Small intestine (tissue), 7 donors: ENCODE measurements around the gene ITGA5. TPM values are rescaled to one million over a fixed set of nuclear protein-coding genes. Genes with fewer than 3 reads are reported as not detected.

Experiments used
- DNase-seq, 2 donors: peaks; one replicate each; pipeline versions ENCODE4 v3.0.0 to v3.0.0-alpha.2; 2013
- FAIRE-seq: peaks from 2 replicates; lab custom pipeline; 2012; peaks lifted over from hg19 to GRCh38; lab: Jason Lieb, UNC
- H3K27ac ChIP-seq, 3 donors: one replicate each; pipeline ENCODE4 v1.5.1; 2013; ENCODE audit warnings: low read length in 2 of 3, mild to moderate bottlenecking in 2 of 3, control low read depth in 1 of 3, inconsistent platforms in 1 of 3, low read depth in 1 of 3, moderate library complexity in 1 of 3
- H3K27me3 ChIP-seq, 3 donors: one replicate each; pipeline ENCODE4 v1.6.1; 2013; ENCODE audit warnings: low read length in 3 of 3, inconsistent platforms in 1 of 3; ENCODE audit not compliant: control insufficient read depth in 3 of 3, insufficient read depth in 3 of 3
- H3K36me3 ChIP-seq, 3 donors: one replicate each; pipeline ENCODE4 v1.6.1; 2013; ENCODE audit warnings: low read length in 3 of 3, inconsistent platforms in 1 of 3, low read depth in 1 of 3, mild to moderate bottlenecking in 1 of 3, moderate library complexity in 1 of 3; ENCODE audit not compliant: control insufficient read depth in 3 of 3, insufficient read depth in 2 of 3
- H3K4me1 ChIP-seq, 3 donors: one replicate each; pipeline ENCODE4 v1.6.1; 2013; ENCODE audit warnings: low read length in 2 of 3, inconsistent platforms in 1 of 3, low read depth in 1 of 3, mild to moderate bottlenecking in 1 of 3, moderate library complexity in 1 of 3; ENCODE audit not compliant: control insufficient read depth in 3 of 3, insufficient read depth in 2 of 3
- H3K4me3 ChIP-seq, 3 donors: one replicate each; pipeline ENCODE4 v1.5.1; 2013; ENCODE audit warnings: low read length in 3 of 3, control low read depth in 1 of 3, inconsistent platforms in 1 of 3, low read depth in 1 of 3, mild to moderate bottlenecking in 1 of 3, moderate library complexity in 1 of 3
- H3K9me3 ChIP-seq, 2 donors: one replicate each; pipeline ENCODE4 v1.6.1; 2013; ENCODE audit warnings: low read depth in 1 of 2, low read length in 1 of 2; ENCODE audit not compliant: control insufficient read depth in 2 of 2, insufficient read depth in 1 of 2
- WGBS, 3 donors: extraction: QIAGEN DNeasy Blood & Tissue Kit; methylation state at CpG; one replicate each; pipeline ENCODE4 v1.1.7; 2013; 5-methylcytosine and 5-hydroxymethylcytosine counted together
- polyA plus RNA-seq, 4 donors: library from polyadenylated mRNA; stranded (reverse) in 3 of 4; unstranded in 1 of 4; fragments of 200-250 nt in 3 of 4; fragments of 120-200 nt in 1 of 4; gene quantifications; one replicate each; pipeline versions ENCODE4 v1.2.1 to v1.2.3, GENCODE V29; 2013
- donor health status: healthy with polysubstance abuse.
- donor health status: control.
- donor health status: control.
- donor health status: Bipolar disorder and iron deficiency.
- donor health status: healthy.

The ITGA5 gene
- polyA plus RNA-seq, 4 donors, result 1.8 to 60.7 (median 7.9) TPM

DNA sequence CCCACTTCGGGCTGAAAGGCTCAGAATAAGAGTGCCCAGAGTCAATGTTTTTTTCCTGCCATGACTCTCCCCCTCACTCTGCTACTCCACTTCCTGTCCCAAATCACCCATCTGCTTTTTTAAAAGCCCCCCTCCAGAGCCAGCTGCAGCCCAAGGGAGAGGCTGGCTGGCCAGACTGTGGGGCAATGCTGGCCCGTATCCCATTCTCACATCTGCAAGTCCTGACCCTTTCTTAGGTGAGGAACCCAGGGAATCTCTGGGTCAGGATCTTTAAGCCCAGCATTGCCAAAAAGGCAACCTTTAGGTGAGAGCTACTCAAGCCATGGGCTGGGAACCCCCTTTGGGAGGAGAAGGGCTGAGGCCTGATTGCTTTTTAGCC, 1.7 kb upstream of the ITGA5 start:
- H3K4me3 ChIP-seq, result no peak overlapping the region
- DNase-seq, result no peak
- H3K9me3 ChIP-seq, result no peaks in the 10 kb centered on the region
- H3K4me1 ChIP-seq, result peaks cover 0 to 8% (median 0%) of the 10 kb centered on the region in 3 donors
- no peak for FAIRE-seq
- H3K27me3 ChIP-seq, result peaks cover 0 to 75% (median 2%) of the 10 kb centered on the region in 3 donors
- H3K36me3 ChIP-seq, result no peaks in the 10 kb centered on the region
- peak overlapping the region in 1 of 3 donors; percentile 86 for H3K27ac ChIP-seq
- 61 to 78% (median 73%) methylated on average over 2 of the region's 2 CpGs for WGBS, 3 donors

DNA sequence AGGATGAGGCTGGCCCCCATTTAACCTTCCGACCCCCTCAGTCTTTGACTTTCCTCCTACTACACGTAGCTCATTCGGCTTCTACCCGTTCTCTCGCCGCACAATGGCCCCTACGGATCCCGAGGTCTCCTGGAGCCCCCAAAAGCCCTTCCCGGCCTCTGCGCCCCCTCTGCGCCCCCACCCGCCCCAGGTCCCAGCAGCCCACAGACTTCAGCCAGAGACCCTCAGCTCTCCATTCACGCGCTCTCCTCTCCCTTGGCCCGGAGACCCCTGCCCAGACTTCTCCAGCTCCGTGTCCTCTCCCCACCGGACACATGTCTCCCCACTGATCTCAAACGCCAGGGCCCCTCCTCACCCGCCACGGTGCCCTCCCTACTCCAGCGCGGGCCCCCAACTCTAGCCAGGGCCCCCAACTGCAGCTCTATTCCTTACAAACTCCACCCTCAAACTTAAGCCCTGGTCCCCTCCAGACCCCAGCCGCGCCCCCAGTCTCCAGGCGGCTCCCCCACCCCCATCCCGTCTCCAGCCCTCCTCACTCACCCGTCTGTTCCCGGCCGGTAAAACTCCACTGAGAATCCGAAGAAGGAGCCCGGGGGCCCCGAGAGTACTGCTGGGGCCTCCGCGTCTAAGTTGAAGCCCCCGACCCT, 502 bp downstream of the ITGA5 start:
- whole genome bisulfite sequencing, 3 donors, result 1 to 7% (median 5%) methylated on average over 29 to 35 of the region's 35 CpGs
- H3K27me3 ChIP-seq, result peaks cover 0 to 71% (median 2%) of the 10 kb centered on the region in 3 donors
- peak overlapping the region in 2 of 3 donors; percentile 65 to 86 for H3K27ac ChIP-seq
- H3K9me3 ChIP-seq, result no peaks in the 10 kb centered on the region
- no peaks in the 10 kb centered on the region for H3K36me3 ChIP-seq
- FAIRE-seq (no peak), DNase-seq (no peak)
- peak overlapping the region; percentile 34 to 93 (median 63) for H3K4me3 ChIP-seq
- H3K4me1 ChIP-seq, result peaks cover 0 to 8% (median 0%) of the 10 kb centered on the region in 3 donors

DNA sequence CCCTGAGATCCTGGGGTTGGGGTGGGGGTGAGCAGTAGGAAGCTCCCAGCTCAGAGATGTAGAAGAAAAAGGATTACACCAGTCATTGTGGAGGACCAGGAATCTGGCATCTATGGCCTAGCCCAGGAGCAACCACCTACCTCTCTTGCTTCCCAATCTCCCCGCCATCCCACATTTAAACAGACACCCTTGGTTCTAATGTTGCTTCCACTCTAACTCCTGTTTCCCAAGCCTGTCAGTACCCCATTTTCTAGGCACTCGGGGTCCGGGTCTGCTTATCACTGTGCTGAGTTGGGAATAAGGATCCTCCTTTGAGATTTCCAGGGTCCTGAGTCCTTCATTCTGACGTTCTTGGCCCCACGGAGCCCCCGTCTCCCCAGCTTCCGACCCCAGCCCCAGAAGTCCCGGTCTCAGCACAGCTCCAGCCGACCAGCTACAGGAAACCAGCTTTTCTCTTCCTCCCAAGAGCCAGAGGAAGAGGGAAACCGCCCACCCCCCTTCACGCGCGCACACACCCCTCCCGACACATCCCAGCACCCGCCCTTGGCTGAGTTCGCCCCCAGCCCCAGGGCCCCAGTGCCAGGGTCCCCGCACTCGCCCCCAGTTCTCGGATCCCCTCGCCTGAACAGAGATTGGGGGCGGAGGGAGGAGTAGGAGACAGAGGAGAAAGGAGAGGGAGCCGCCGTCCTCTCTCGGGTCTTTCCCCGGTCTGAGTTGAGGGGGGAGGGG, 1.2 kb downstream of the ITGA5 start:
- 19 to 41% (median 40%) methylated on average over 25 of the region's 25 CpGs for WGBS, 3 donors
- H3K27ac ChIP-seq, result peak overlapping the region; percentile 55 to 86 (median 65)
- peak overlapping the region; percentile 34 to 93 (median 63) for H3K4me3 ChIP-seq
- peaks cover 0 to 8% (median 0%) of the 10 kb centered on the region in 3 donors for H3K4me1 ChIP-seq
- peaks cover 0 to 64% (median 2%) of the 10 kb centered on the region in 3 donors for H3K27me3 ChIP-seq
- no peaks in the 10 kb centered on the region for H3K9me3 ChIP-seq
- FAIRE-seq, result no peak
- H3K36me3 ChIP-seq, result no peaks in the 10 kb centered on the region
- peak in 1 of 2 donors; percentile 25 for DNase-seq

DNA sequence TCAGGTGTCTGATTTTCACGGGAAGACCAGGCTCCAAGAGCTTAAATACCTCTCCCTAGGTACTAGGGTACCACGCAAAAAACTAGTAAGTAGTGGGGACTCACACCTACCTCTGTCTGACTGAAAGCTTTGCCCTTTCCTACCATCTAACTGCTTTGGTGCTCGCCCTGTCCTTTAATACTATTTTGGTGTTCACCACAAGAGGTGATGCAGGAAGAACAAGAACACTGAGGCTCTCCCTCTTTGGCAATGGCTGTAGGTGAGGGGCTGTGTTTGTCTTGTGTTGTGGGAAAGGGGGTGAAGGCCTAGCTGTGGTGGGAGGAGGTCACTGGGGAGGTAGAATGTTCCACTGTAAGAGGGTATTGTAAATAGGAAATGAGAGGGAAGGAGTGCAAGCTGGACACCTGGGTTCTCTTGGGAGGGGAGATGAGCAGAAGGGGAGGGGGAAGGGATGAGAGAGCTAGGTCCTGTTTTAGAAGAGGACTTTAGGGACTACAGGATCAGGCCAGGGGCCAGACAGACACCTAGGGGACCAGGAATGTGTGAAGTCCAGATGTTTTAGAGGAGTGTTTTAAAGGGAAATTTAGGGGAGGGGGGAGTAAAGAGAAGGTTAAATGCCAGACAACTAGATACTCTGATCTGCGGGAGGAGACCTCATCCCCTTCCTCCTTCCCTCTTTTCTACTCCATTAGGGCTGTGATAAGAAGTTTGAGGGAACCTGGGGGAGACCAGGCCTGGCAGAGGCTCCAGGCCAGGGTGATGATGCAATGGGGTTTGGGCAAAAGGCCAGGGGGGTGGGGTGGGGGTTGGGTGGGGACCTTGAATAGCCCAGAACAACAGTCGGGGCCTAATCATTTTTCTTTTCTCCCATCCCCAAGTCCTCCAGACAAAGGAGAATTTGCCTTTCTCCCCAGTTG, 2.1 kb downstream of the ITGA5 start:
- FAIRE-seq (no peak), DNase-seq (no peak)
- Histone ChIP-seq H3K36me3 (no peaks in the 10 kb centered on the region), H3K4me3 (peak overlapping the region in 1 of 3 donors; percentile 63), H3K27ac (peak overlapping the region in 2 of 3 donors; percentile 65 to 86), H3K9me3 (no peaks in the 10 kb centered on the region), H3K27me3 (peaks cover 0 to 56% (median 2%) of the 10 kb centered on the region in 3 donors), H3K4me1 (peaks cover 0 to 8% (median 2%) of the 10 kb centered on the region in 3 donors)
- 56 to 63% (median 58%) methylated on average over 5 of the region's 5 CpGs for WGBS, 3 donors

DNA sequence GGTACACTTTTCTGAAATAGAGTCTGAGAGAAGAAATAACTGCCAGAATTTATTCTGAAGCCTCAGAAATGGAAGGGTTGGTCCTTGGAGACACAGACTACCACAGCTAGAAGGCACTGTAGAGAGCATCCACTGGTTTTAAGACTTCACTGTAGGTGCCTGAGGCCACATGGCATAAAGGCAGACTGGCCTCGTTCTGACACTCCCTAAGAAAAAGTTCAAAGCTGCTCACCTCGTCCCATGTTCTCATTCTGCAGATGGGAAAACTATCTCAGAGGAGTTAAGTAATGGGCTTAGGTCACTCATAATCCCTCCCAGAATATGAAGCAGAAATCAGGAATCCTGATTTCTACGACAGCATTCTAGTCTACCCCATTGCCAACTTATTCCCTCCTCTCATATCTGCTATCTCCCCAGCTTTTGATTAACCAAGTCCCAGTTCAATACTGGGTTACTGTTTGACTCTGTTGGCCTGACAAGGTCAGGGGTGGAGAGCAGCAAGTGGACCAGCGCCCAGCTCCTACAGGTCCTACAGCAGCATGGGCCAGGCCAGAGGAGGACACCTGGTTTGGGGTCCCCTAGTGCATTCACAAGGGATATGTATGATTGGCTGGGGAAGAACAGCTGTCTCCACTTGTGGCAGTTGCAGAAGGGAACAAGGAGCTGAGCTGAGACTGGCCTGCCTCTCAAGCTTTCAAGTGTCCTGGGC, 3.7 kb downstream of the ITGA5 start:
- H3K4me1 ChIP-seq, result peaks cover 0 to 8% (median 5%) of the 10 kb centered on the region in 3 donors

DNA sequence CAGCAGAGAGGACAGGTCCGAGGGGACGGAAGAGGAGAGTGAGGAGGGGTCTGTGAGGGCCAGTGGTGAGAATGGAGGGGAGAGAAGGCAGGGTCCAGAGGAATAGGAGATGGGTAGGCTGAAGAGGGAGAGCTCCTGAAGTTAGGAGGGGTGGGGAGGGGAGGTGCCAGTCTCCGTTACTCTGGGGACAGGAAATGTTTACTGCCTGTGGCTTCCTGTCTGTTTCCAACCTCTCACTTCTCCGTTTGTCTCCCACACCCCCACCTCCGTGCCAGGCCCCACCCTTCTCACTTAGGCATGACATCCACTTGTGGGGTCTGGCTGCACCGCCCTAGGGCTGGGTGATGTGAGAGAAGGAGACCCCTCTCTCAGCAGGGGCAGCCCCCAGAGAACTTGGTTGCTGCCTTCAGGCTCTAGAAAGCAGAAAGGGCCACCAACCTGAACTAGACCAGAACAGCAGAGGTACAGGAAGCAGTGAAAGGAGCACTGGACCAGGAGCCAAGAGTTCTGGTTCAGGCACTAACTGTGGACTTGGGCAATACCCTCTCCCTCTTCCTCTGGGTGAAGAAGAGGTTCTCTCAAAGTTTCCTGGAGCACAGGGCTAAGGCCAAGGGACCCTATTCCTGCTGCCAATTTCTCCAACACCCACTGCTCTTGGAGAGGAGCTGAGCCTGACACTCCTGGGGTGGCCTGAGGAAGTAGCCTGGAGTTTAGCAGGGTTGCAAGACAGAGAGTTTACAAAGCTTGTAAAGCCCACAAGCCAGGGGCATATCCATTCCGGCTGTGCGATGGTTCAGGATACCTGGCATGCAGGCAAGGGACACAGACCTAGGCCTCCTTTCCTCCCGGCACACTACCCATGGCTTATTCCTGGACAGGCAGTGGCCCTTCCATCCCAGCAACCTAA, 5.5 kb downstream of the ITGA5 start:
- FAIRE-seq, result no peak
- Histone ChIP-seq H3K4me1 (peaks cover 0 to 5% (median 4%) of the 10 kb centered on the region in 3 donors), H3K9me3 (no peaks in the 10 kb centered on the region), H3K36me3 (peaks cover 0 to 9% (median 2%) of the 10 kb centered on the region in 3 donors), H3K27ac (peak overlapping the region in 2 of 3 donors; percentile 17 to 69), H3K27me3 (peaks cover 0 to 27% (median 0%) of the 10 kb centered on the region in 3 donors), H3K4me3 (no peak overlapping the region)
- WGBS, 3 donors, result 50 to 60% (median 56%) methylated on average over 9 of the region's 9 CpGs
- DNase-seq, result peak in 1 of 2 donors; percentile 50

More for the DNA sequence above, 3.7 kb downstream of the ITGA5 start:
- Histone ChIP-seq H3K9me3 (no peaks in the 10 kb centered on the region), H3K27me3 (peaks cover 0 to 43% (median 0%) of the 10 kb centered on the region in 3 donors), H3K4me3 (no peak overlapping the region), H3K27ac (peak overlapping the region in 1 of 3 donors; percentile 51), H3K36me3 (no peaks in the 10 kb centered on the region)
- 25 to 47% (median 32%) methylated on average over 4 of the region's 4 CpGs for WGBS, 3 donors
- no peak for DNase-seq
- no peak for FAIRE-seq

DNA sequence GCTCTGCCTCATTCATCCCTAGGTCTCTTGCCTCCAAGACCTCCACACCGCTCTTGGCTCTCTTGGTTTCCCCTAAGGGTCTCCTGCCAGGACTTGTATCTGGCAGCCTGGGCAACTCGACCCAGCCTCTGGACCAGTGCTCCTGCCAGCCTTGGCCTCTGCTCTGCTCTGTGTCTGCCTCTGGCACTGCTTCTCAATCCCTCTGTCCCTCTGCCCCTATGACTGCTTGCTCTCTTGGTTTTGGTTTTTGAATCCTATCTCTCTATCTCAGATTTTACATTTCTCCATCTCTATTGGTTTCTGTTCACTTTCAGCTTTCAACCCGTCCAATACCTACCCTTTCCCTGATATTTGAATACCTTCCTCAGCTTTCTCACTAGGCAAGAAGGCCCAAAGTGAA, 6.3 kb downstream of the ITGA5 start:
- no peak for DNase-seq
- 65 to 79% (median 70%) methylated on average over 3 of the region's 3 CpGs for WGBS, 3 donors
- peak overlapping the region in 2 of 3 donors; percentile 16 to 35 for H3K27ac ChIP-seq
- peaks cover 0 to 19% (median 0%) of the 10 kb centered on the region in 3 donors for H3K27me3 ChIP-seq
- FAIRE-seq, result no peak
- no peaks in the 10 kb centered on the region for H3K9me3 ChIP-seq
- peaks cover 0 to 5% (median 0%) of the 10 kb centered on the region in 3 donors for H3K4me1 ChIP-seq
- no peak overlapping the region for H3K4me3 ChIP-seq
- peaks cover 0 to 13% (median 3%) of the 10 kb centered on the region in 3 donors for H3K36me3 ChIP-seq
